ENCODE results near the gene KRTAP1-1. TPM values are rescaled to one million over a fixed set of nuclear protein-coding genes. Genes with fewer than 3 reads are reported as not detected.

Gene KRTAP1-1
- total and polyA plus RNA-seq, 2 of the 8 experiments (the other 6 are each of a cell fraction or from before 2014, with no cell fraction given) = not detected

DNA sequence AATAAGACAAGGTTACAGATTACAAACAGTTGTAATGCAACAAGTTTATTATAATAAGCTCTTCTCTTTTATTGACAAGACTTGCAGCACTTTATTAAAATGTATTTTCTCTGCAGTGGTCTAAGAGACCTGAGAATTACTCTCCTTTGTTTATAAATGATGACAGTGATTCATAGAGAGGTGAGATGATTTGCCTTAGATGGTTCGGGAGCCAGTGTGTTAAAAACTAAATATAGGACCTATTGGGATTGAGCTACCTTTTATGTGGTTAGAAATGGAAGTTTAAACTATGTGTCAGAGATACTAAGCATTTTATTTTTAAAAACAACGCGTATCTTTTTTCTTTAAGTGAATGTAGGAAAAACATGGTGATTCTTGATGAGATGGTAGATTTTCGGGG is 44.4 kb downstream of the KRTAP1-1 start:
- H2BK15ac ChIP-seq (ENCODE audit: low read length) = no peak overlapping the region
- no peak overlapping the region for H2BK12ac ChIP-seq (ENCODE audit: low read depth, low read length)
- H2AFZ ChIP-seq (ENCODE audit: low read length) = no peak overlapping the region
- H4K91ac ChIP-seq (replicated peaks; ENCODE audit: insufficient read length, low read length) = no peak overlapping the region
- H3K36me3 ChIP-seq (ENCODE audit: control insufficient read depth in 2 of 4, insufficient read depth in 4 of 4, low read length in 3 of 4) = no peaks in the 10 kb centered on the region
- no peaks in the 10 kb centered on the region for H3K79me2 ChIP-seq (ENCODE audit: control insufficient read depth in 1 of 2, insufficient read depth in 2 of 2, low read length in 2 of 2)
- DNase-seq (ENCODE audit: low read depth in 1 of 2, low spot score in 2 of 2) = no peak
- no peak overlapping the region for H3K27ac ChIP-seq (ENCODE audit: low read depth, low read length)
- no peak overlapping the region for H2BK5ac ChIP-seq (ENCODE audit: low read depth, low read length)
- H4K5ac ChIP-seq (ENCODE audit: insufficient read length, low read depth, low read length) = no peak overlapping the region
- TF ChIP-seq ZNF274 (IDR thresholded peaks at IDR 0.05; ENCODE audit: borderline replicate concordance, extremely low read depth, low read length) (no peak), POU5F1 (IDR thresholded peaks at IDR 0.05; ENCODE audit: low read depth, low read length) (no peak), HDAC6 (IDR thresholded peaks at IDR 0.05; ENCODE audit: low read depth, low read length) (no peak), NRF1 (IDR thresholded peaks at IDR 0.05; ENCODE audit: low read depth, low read length) (no peak), CREB1 (IDR thresholded peaks at IDR 0.05) (no peak), SP1 (IDR thresholded peaks at IDR 0.05; ENCODE audit: low read depth, low read length) (no peak), CBX8 (IDR thresholded peaks at IDR 0.05; ENCODE audit: borderline replicate concordance, low read depth, low read length) (no peak)
- ChIA-PET POLR2A (ENCODE audit: partially characterized antibody) (interaction anchor here (1.9 kb wide), 1 partner anchor 10 kb away, joined by 4 read pairs; no protein-coding TSS in a partner anchor), CTCF (ENCODE audit: partially characterized antibody) (interaction anchor here (1.6 to 1.7 kb wide), 2 partner anchors 18 to 33 kb away, joined by 3 to 4 read pairs; no protein-coding TSS in a partner anchor)
- H4K8ac ChIP-seq (ENCODE audit: extremely low read depth, insufficient read depth, low read length) = no peak overlapping the region
- WGBS, 2 experiments (ENCODE audit: extremely low coverage in 1 of 2, insufficient coverage in 1 of 2, insufficient read length in 1 of 2, insufficient replicate concordance in 2 of 2, low coverage in 1 of 2, low lambda C conversion rate in 2 of 2, missing lambda C conversion rate in 1 of 2) = 87% methylated on average over 4 of the region's 4 CpGs; no CpG with 5 or more reads in 1 of the 2 experiments
- no peak overlapping the region for H3K9ac ChIP-seq (replicated peaks in 1 of 4; ENCODE audit: extremely low read depth in 1 of 4, low read depth in 3 of 4, low read length in 3 of 4)
- no peak overlapping the region for H3K4me3 ChIP-seq (ENCODE audit: extremely low read depth in 1 of 4, insufficient read depth in 2 of 4, low read depth in 3 of 4, low read length in 4 of 4)
- H4K20me1 ChIP-seq (replicated peaks in 1 of 2; ENCODE audit: control insufficient read depth in 1 of 2, insufficient read depth in 2 of 2, low read length in 2 of 2) = no peaks in the 10 kb centered on the region
- H3K9me3 ChIP-seq (ENCODE audit: insufficient read depth in 2 of 2, low read depth in 1 of 2, low read length in 1 of 2) = no peaks in the 10 kb centered on the region
- no peaks in the 10 kb centered on the region for H3K27me3 ChIP-seq (replicated peaks in 1 of 4; ENCODE audit: control insufficient read depth in 3 of 4, extremely low read depth in 1 of 4, insufficient read depth in 3 of 4, low read length in 3 of 4)
- H3K14ac ChIP-seq (ENCODE audit: insufficient read length) = no peak overlapping the region
- peaks cover 0 to 2% (median 0%) of the 10 kb centered on the region in 4 experiments; a peak in 2 of 7 replicates for H3K4me1 ChIP-seq (replicated peaks in 1 of 4; ENCODE audit: control insufficient read depth in 3 of 4, insufficient read depth in 4 of 4, low read length in 3 of 4)
- no peak overlapping the region for H3K4me2 ChIP-seq (ENCODE audit: insufficient read depth in 1 of 2, low read depth in 2 of 2, low read length in 2 of 2)
- no peak overlapping the region for H3K18ac ChIP-seq (ENCODE audit: extremely low read depth, low read length)
- no peak for FAIRE-seq
- no peak overlapping the region for H3K4ac ChIP-seq (replicated peaks; ENCODE audit: insufficient read length, low read depth, low read length)
- H2AK5ac ChIP-seq (ENCODE audit: low read depth, low read length) = no peak overlapping the region
- no peaks in the 10 kb centered on the region for H3K79me1 ChIP-seq (ENCODE audit: low read depth, low read length)
- no peak overlapping the region for H3K23ac ChIP-seq (ENCODE audit: insufficient read length)
- no peaks in the 10 kb centered on the region for H3K23me2 ChIP-seq (ENCODE audit: low read depth, low read length)
- no peak overlapping the region for H3K56ac ChIP-seq (replicated peaks; ENCODE audit: insufficient read length, low read depth, low read length)
- no peak overlapping the region for H2BK20ac ChIP-seq (ENCODE audit: low read length)
- H2BK120ac ChIP-seq (replicated peaks; ENCODE audit: low read depth, low read length) = no peak overlapping the region

Measured in H1 (cell line).